PC-3 (cell line): ENCODE data around the gene ARL17A. TPM values are rescaled to one million over a fixed set of nuclear protein-coding genes. Genes with fewer than 3 reads are reported as not detected.
"Not testable (repeated sequence)": the region's sequence is repeated elsewhere in the genome, so short reads cannot be mapped to it uniquely, and the experiment has no call there.

Experiments used
- ATAC-seq: fragments of 200-7000 bp; cut with Tn5 transposase; 2 replicates; pipeline ENCODE4 v1.9.1; 2020; ENCODE audit warnings: mild to moderate bottlenecking, moderate library complexity
- BruUV-seq: library from RNA; stranded (reverse); fragments of 400-500 nt; replicated peaks from 2 replicates; lab custom pipeline; 2021; lab: Mats Ljungman, UMichigan
- CTCF ChIA-PET: fragments of 300-600 bp; sonication (Branson Sonifier 250); formaldehyde crosslinking; loops from one replicate; lab custom pipeline; 2022; ENCODE audit warnings: antibody characterized with exemption; lab: Charles Lee
- POLR2A ChIA-PET: fragments of 300-600 bp; sonication (Branson Sonifier 250); formaldehyde crosslinking; loops from one replicate; lab custom pipeline; 2022; ENCODE audit warnings: antibody characterized with exemption; ENCODE audit not compliant: unreplicated experiment; lab: Charles Lee
- DNase-seq: peaks from one replicate; pipeline ENCODE4 v3.0.0-alpha.2; 2015
- H2AFZ ChIP-seq: fragments of 300-600 bp; sonication (generic); 2 replicates; pipeline ENCODE4 v1.6.0; 2016; ENCODE audit warnings: antibody characterized with exemption, low read length
- H3F3A ChIP-seq: fragments of 300-600 bp; sonication (generic); one replicate; pipeline ENCODE4 v1.6.0; 2017; ENCODE audit warnings: antibody characterized with exemption, low read length, control low read depth, mild to moderate bottlenecking; ENCODE audit not compliant: unreplicated experiment
- H3K27ac ChIP-seq: fragments of 300-600 bp; sonication (generic); 2 replicates; pipeline ENCODE4 v1.5.1; 2016; ENCODE audit warnings: mild to moderate bottlenecking, low read length
- H3K27me3 ChIP-seq: fragments of 300-600 bp; sonication (generic); 2 replicates; pipeline ENCODE4 v1.6.1; 2016; ENCODE audit warnings: low read length, mixed read lengths
- H3K36me3 ChIP-seq: fragments of 300-600 bp; sonication (generic); 2 replicates; pipeline ENCODE4 v1.6.1; 2016; ENCODE audit warnings: low read depth, mixed run types, low read length, mixed read lengths
- H3K4me1 ChIP-seq: fragments of 300-600 bp; sonication (generic); 2 replicates; pipeline ENCODE4 v1.5.1; 2016; ENCODE audit warnings: low read length; ENCODE audit not compliant: insufficient read depth
- H3K4me2 ChIP-seq: fragments of 300-600 bp; sonication (generic); 2 replicates; pipeline ENCODE4 v1.6.0; 2016; ENCODE audit warnings: low read length
- H3K4me3 ChIP-seq: fragments of 300-600 bp; sonication (generic); 2 replicates; pipeline ENCODE4 v1.5.1; 2016; ENCODE audit warnings: mild to moderate bottlenecking, low read length, mixed read lengths
- H3K79me2 ChIP-seq: fragments of 300-600 bp; sonication (generic); 2 replicates; pipeline ENCODE4 v1.6.1; 2017; ENCODE audit warnings: low read length, mixed read lengths
- H3K9ac ChIP-seq: fragments of 300-600 bp; sonication (generic); 2 replicates; pipeline ENCODE4 v1.6.0; 2016; ENCODE audit warnings: mild to moderate bottlenecking, low read length
- H3K9me2 ChIP-seq: fragments of 300-600 bp; sonication (generic); replicated peaks from 2 replicates; pipeline ENCODE4 v1.6.1; 2016; ENCODE audit warnings: mixed run types, low read length, mixed read lengths
- H3K9me3 ChIP-seq: fragments of 300-600 bp; sonication (generic); 2 replicates; pipeline ENCODE4 v1.6.1; 2016; ENCODE audit warnings: low read length, mixed read lengths
- H4K20me1 ChIP-seq: fragments of 300-600 bp; sonication (generic); 2 replicates; pipeline ENCODE4 v1.6.1; 2016; ENCODE audit warnings: low read length, mixed read lengths
- intact Hi-C: fragments of 100-400 bp; cut with micrococcal nuclease; formaldehyde crosslinking; loops from 2 replicates; pipeline ENCODE4 v1.9.0; 2023
- total RNA-seq: library from RNA; depleted of rRNA; stranded (reverse); fragments of >200 nt; gene quantifications from 2 replicates; pipeline ENCODE4 v1.2.3, GENCODE V29; 2014

Gene ARL17A
- total RNA-seq, 1 experiment from 2014 or later: 6.0 TPM

GRCh38 chr17:46617121-46617520 is 37.6 kb upstream of the ARL17A start:
- H3K9ac ChIP-seq, H3K79me2 ChIP-seq, intact Hi-C loops, H3K27me3 ChIP-seq, H3K4me2 ChIP-seq, H3K36me3 ChIP-seq, H4K20me1 ChIP-seq, CTCF ChIA-PET, ATAC-seq, H2AFZ ChIP-seq, H3K4me3 ChIP-seq, H3K4me1 ChIP-seq, POLR2A ChIA-PET, H3F3A ChIP-seq, H3K9me2 ChIP-seq, H3K27ac ChIP-seq, H3K9me3 ChIP-seq, DNase-seq, BruUV-seq: not testable (repeated sequence)

- H4K20me1 ChIP-seq, H3K9me3 ChIP-seq, H3K4me2 ChIP-seq, H3F3A ChIP-seq, H3K9me2 ChIP-seq, H3K79me2 ChIP-seq, DNase-seq, H3K4me1 ChIP-seq, H2AFZ ChIP-seq, H3K27ac ChIP-seq, H3K36me3 ChIP-seq, POLR2A ChIA-PET, H3K27me3 ChIP-seq, H3K9ac ChIP-seq, H3K4me3 ChIP-seq, BruUV-seq, CTCF ChIA-PET, ATAC-seq, intact Hi-C loops: not testable (repeated sequence)
These were observed 34.4 kb upstream of the ARL17A start for GRCh38 chr17:46613876-46614275.

- DNase-seq, H3K36me3 ChIP-seq, intact Hi-C loops, BruUV-seq, H3F3A ChIP-seq, H4K20me1 ChIP-seq, H3K4me1 ChIP-seq, H3K4me2 ChIP-seq, CTCF ChIA-PET, H3K9me2 ChIP-seq, H3K27me3 ChIP-seq, H3K27ac ChIP-seq, H2AFZ ChIP-seq, ATAC-seq, H3K4me3 ChIP-seq, POLR2A ChIA-PET, H3K9me3 ChIP-seq, H3K9ac ChIP-seq, H3K79me2 ChIP-seq: not testable (repeated sequence)
These were observed 31.8 kb upstream of the ARL17A start for GRCh38 chr17:46611304-46611703.

- H3K9me3 ChIP-seq, CTCF ChIA-PET, H3K9ac ChIP-seq, POLR2A ChIA-PET, H2AFZ ChIP-seq, H3K27me3 ChIP-seq, ATAC-seq, H4K20me1 ChIP-seq, H3K4me2 ChIP-seq, H3K9me2 ChIP-seq, BruUV-seq, H3K4me3 ChIP-seq, DNase-seq, H3F3A ChIP-seq, H3K79me2 ChIP-seq, H3K4me1 ChIP-seq, H3K27ac ChIP-seq, intact Hi-C loops, H3K36me3 ChIP-seq: not testable (repeated sequence)
These were observed 23.6 kb upstream of the ARL17A start for GRCh38 chr17:46603125-46603524.

- H3K27me3 ChIP-seq, H4K20me1 ChIP-seq, H3K4me3 ChIP-seq, H3K9me2 ChIP-seq, BruUV-seq, H3F3A ChIP-seq, H3K27ac ChIP-seq, H3K79me2 ChIP-seq, H2AFZ ChIP-seq, H3K36me3 ChIP-seq, intact Hi-C loops, CTCF ChIA-PET, H3K9me3 ChIP-seq, H3K4me1 ChIP-seq, POLR2A ChIA-PET, DNase-seq, H3K4me2 ChIP-seq, H3K9ac ChIP-seq, ATAC-seq: not testable (repeated sequence)
These were observed 21.3 kb upstream of the ARL17A start for GRCh38 chr17:46600767-46601166.

- H3K4me1 ChIP-seq, H3K79me2 ChIP-seq, intact Hi-C loops, H3K27ac ChIP-seq, H3F3A ChIP-seq, CTCF ChIA-PET, H2AFZ ChIP-seq, H3K9me3 ChIP-seq, POLR2A ChIA-PET, BruUV-seq, H3K9ac ChIP-seq, DNase-seq, H3K36me3 ChIP-seq, H3K9me2 ChIP-seq, H3K27me3 ChIP-seq, H4K20me1 ChIP-seq, H3K4me3 ChIP-seq, H3K4me2 ChIP-seq: not testable (repeated sequence)
- peak; percentile 67 for ATAC-seq
These were observed 18.9 kb upstream of the ARL17A start for GRCh38 chr17:46598344-46598931.

- BruUV-seq: TSS peak; percentile 38
- H3K9me3 ChIP-seq, intact Hi-C loops, DNase-seq, H3K36me3 ChIP-seq, H3K4me3 ChIP-seq, H3K27ac ChIP-seq, H3K4me2 ChIP-seq, H3K27me3 ChIP-seq, H4K20me1 ChIP-seq, H3F3A ChIP-seq, POLR2A ChIA-PET, H2AFZ ChIP-seq, CTCF ChIA-PET, H3K4me1 ChIP-seq, H3K79me2 ChIP-seq, H3K9me2 ChIP-seq, H3K9ac ChIP-seq: not testable (repeated sequence)
- peak; percentile 81 for ATAC-seq
These were observed 11.8 kb upstream of the ARL17A start for GRCh38 chr17:46591332-46591731.
